ENCODE measurements around the gene ADCY3.

DNA sequence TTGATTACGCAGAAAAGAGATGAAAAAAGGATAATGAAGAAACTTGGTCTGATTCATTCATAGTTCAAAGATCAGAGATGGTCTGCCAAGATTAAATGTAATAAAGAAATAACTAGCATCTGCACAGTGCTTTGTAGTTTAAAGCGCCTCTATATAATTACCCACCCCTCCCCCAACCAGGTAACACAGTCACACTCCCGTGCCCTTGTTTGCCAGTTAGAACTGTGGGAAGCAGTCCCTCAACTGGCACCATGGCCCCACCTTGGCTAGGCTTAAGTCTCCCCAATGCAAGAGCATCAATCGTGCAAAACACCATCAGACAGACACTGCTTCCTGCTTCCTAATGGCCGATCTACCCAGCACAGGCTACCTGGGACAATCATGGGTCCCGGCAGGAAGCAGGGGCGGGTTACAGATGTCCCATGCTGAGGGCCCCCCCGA is 11.6 kb downstream of the ADCY3 start:
- no peak for TF ChIP-seq RAD21 (IDR thresholded peaks at IDR 0.05; ENCODE audit: low read depth)
- no peak for TF ChIP-seq ZBTB7A (IDR thresholded peaks at IDR 0.05; ENCODE audit: low read depth)
